ENCODE data around the gene NSUN5.
"Not testable (repeated sequence)": the region's sequence is repeated elsewhere in the genome, so short reads cannot be mapped to it uniquely, and the experiment has no call there.

Gene NSUN5

GRCh38 chr7:73308665-73309214 lies at the start of gene NSUN5:
NSUN5 (minus strand) TSS chr7:73308826; CDS start chr7:73308790, 36 bp downstream.
- DNase-seq (ENCODE audit: low read depth in 2 of 2, low spot score in 1 of 2), result peak; percentile 61 to 79

- no peak for DNase-seq (ENCODE audit: low read depth in 2 of 2, low spot score in 1 of 2)
Measured at GRCh38 chr7:73356159-73356558, 47.5 kb upstream of the NSUN5 start.

GRCh38 chr7:73354821-73355220 lies 46.2 kb upstream of the NSUN5 start:
- no peak for DNase-seq (ENCODE audit: low read depth in 2 of 2, low spot score in 1 of 2)

GRCh38 chr7:73354196-73354595 lies 45.6 kb upstream of the NSUN5 start:
- no peak for DNase-seq (ENCODE audit: low read depth in 2 of 2, low spot score in 1 of 2)

GRCh38 chr7:73353243-73353642 lies 44.6 kb upstream of the NSUN5 start:
- DNase-seq (ENCODE audit: low read depth in 2 of 2, low spot score in 1 of 2), result no peak

- DNase-seq (ENCODE audit: low read depth in 2 of 2, low spot score in 1 of 2), result no peak
Measured at GRCh38 chr7:73352784-73353183, 44.2 kb upstream of the NSUN5 start.

GRCh38 chr7:73351447-73352167 lies 43.0 kb upstream of the NSUN5 start:
- no peak for DNase-seq (ENCODE audit: low read depth in 2 of 2, low spot score in 1 of 2)

- DNase-seq (ENCODE audit: low read depth in 2 of 2, low spot score in 1 of 2), result no peak
Measured at GRCh38 chr7:73350306-73351068, 41.9 kb upstream of the NSUN5 start.

GRCh38 chr7:73349763-73350162 lies 41.1 kb upstream of the NSUN5 start:
- DNase-seq (ENCODE audit: low read depth in 2 of 2, low spot score in 1 of 2), result no peak

- DNase-seq (ENCODE audit: low read depth in 2 of 2, low spot score in 1 of 2), result no peak
Measured at GRCh38 chr7:73345951-73346350, 37.3 kb upstream of the NSUN5 start.

- no peak for DNase-seq (ENCODE audit: low read depth in 2 of 2, low spot score in 1 of 2)
Measured at GRCh38 chr7:73345538-73345937, 36.9 kb upstream of the NSUN5 start.

- DNase-seq (ENCODE audit: low read depth in 2 of 2, low spot score in 1 of 2), result no peak
Measured at GRCh38 chr7:73343671-73344380, 35.2 kb upstream of the NSUN5 start.

- DNase-seq (ENCODE audit: low read depth in 2 of 2, low spot score in 1 of 2), result no peak
Measured at GRCh38 chr7:73342645-73343044, 34.0 kb upstream of the NSUN5 start.

GRCh38 chr7:73341877-73342276 lies 33.3 kb upstream of the NSUN5 start:
- DNase-seq (ENCODE audit: low read depth in 2 of 2, low spot score in 1 of 2), result no peak

GRCh38 chr7:73340514-73340913 lies 31.9 kb upstream of the NSUN5 start:
- no peak for DNase-seq (ENCODE audit: low read depth in 2 of 2, low spot score in 1 of 2)

GRCh38 chr7:73338321-73338720 lies 29.7 kb upstream of the NSUN5 start:
- DNase-seq (ENCODE audit: low read depth in 2 of 2, low spot score in 1 of 2), result no peak

GRCh38 chr7:73332447-73332846 lies 23.8 kb upstream of the NSUN5 start:
- DNase-seq (ENCODE audit: low read depth in 2 of 2, low spot score in 1 of 2), result no peak

- no peak for DNase-seq (ENCODE audit: low read depth in 2 of 2, low spot score in 1 of 2)
Measured at GRCh38 chr7:73330772-73331171, 22.1 kb upstream of the NSUN5 start.

- DNase-seq (ENCODE audit: low read depth in 2 of 2, low spot score in 1 of 2), result no peak
Measured at GRCh38 chr7:73329861-73330581, 21.4 kb upstream of the NSUN5 start.

- DNase-seq (ENCODE audit: low read depth in 2 of 2, low spot score in 1 of 2), result no peak
Measured at GRCh38 chr7:73328696-73329095, 20.1 kb upstream of the NSUN5 start.

- not testable (repeated sequence) for DNase-seq (ENCODE audit: low read depth in 2 of 2, low spot score in 1 of 2)
Measured at GRCh38 chr7:73327922-73328321, 19.3 kb upstream of the NSUN5 start, which contains the start of the genes FKBP6 and TRIM50. FKBP6 (plus strand) TSS chr7:73328161; CDS start chr7:73328429, 268 bp downstream. TRIM50 (minus strand) TSS chr7:73328082; CDS start chr7:73324787, 3,295 bp downstream.

Measured in stimulated activated CD8-positive, alpha-beta memory T cell treated with anti-CD3 and anti-CD28 coated beads, Interleukin-4, amount 100 ng/mL, for 4 hours (primary cell).